B cell (primary cell): ENCODE data around the gene EGFR. TPM values are rescaled to one million over a fixed set of nuclear protein-coding genes. Genes with fewer than 3 reads are reported as not detected.

ENCODE experiments used
- ATAC-seq: fragments of 200-7000 bp; cut with Tn5 transposase; one replicate; pipeline ENCODE4 v1.10.0; 2021; ENCODE audit warnings: low read depth, mild to moderate bottlenecking, moderate number of reproducible peaks, moderate library complexity
- CTCF ChIA-PET: fragments of 350-600 bp; sonication (Branson Sonifier 250); formaldehyde crosslinking; loops from one replicate; lab custom pipeline; 2021; ENCODE audit warnings: antibody characterized with exemption, inconsistent platforms; lab: Charles Lee
- POLR2A ChIA-PET: fragments of 350-600 bp; sonication (Branson Sonifier 250); formaldehyde crosslinking; loops from one replicate; lab custom pipeline; 2021; ENCODE audit warnings: antibody characterized with exemption; lab: Charles Lee
- DNase-seq: peaks from one replicate; pipeline ENCODE4 v3.0.0; 2013
- H2AFZ ChIP-seq: 2 replicates; pipeline ENCODE4 v1.6.1; 2012; ENCODE audit warnings: mild to moderate bottlenecking, low read depth, low read length; ENCODE audit not compliant: insufficient read depth, poor library complexity, severe bottlenecking
- H3K27ac ChIP-seq, 2 donors: 1 replicate in 1 of 2; 2 replicates in 1 of 2; pipeline ENCODE4 v1.5.1; 2012 to 2013; ENCODE audit warnings: low read length in 2 of 2, mild to moderate bottlenecking in 2 of 2, moderate library complexity in 1 of 2
- H3K27me3 ChIP-seq, 4 experiments: fragments of 200-600 bp in 1 of 4; sonication (generic) in 1 of 4; replicated peaks in 1 of 4; 1 replicate in 2 of 4; 2 replicates in 2 of 4; pipeline versions ENCODE4 v1.6.1 to v1.7.0; 2013 to 2016; ENCODE audit warnings: low read length in 3 of 4, mild to moderate bottlenecking in 2 of 4, mixed read lengths in 1 of 4, moderate library complexity in 1 of 4; ENCODE audit not compliant: insufficient read depth in 4 of 4, control insufficient read depth in 3 of 4; ENCODE audit errors: control extremely low read depth in 1 of 4
- H3K36me3 ChIP-seq, 2 experiments: replicated peaks in 1 of 2; 1 replicate in 1 of 2; 2 replicates in 1 of 2; pipeline versions ENCODE4 v1.6.1 to v1.7.1; 2013; ENCODE audit warnings: low read length in 1 of 2; ENCODE audit not compliant: insufficient read depth in 2 of 2, control insufficient read depth in 1 of 2; ENCODE audit errors: control extremely low read depth in 1 of 2, extremely low read depth in 1 of 2
- H3K4me1 ChIP-seq, 2 donors: fragments of 200-600 bp in 1 of 2; sonication (generic) in 1 of 2; 1 replicate in 1 of 2; 2 replicates in 1 of 2; pipeline versions ENCODE4 v1.5.1 to v1.6.1; 2013 to 2017; ENCODE audit warnings: low read length in 2 of 2; ENCODE audit not compliant: control insufficient read depth in 2 of 2, insufficient read depth in 2 of 2
- H3K4me2 ChIP-seq: replicated peaks from 2 replicates; pipeline ENCODE3; 2012; ENCODE audit warnings: mild to moderate bottlenecking, low read depth, low read length; ENCODE audit not compliant: poor library complexity, severe bottlenecking
- H3K4me3 ChIP-seq, 5 experiments: fragments of 200-600 bp in 1 of 5; sonication (generic) in 1 of 5; 1 replicate in 3 of 5; 2 replicates in 2 of 5; pipeline versions ENCODE4 v1.5.1 to v1.7.0; 2011 to 2016; ENCODE audit warnings: low read length in 4 of 5, mild to moderate bottlenecking in 4 of 5, low read depth in 2 of 5, control low read depth in 1 of 5, moderate library complexity in 1 of 5; ENCODE audit not compliant: insufficient read depth in 1 of 5; ENCODE audit errors: control extremely low read depth in 1 of 5, extremely low read depth in 1 of 5
- H3K79me2 ChIP-seq: fragments of 200-600 bp; sonication (generic); one replicate; pipeline ENCODE4 v1.6.0; 2016; ENCODE audit warnings: low read length; ENCODE audit not compliant: control insufficient read depth, insufficient read depth
- H3K9ac ChIP-seq: fragments of 200-600 bp; sonication (generic); 2 replicates; pipeline ENCODE4 v1.6.1; 2017; ENCODE audit warnings: mild to moderate bottlenecking, low read length, moderate library complexity
- H3K9me3 ChIP-seq, 3 donors: one replicate each; pipeline versions ENCODE4 v1.6.1 to v1.7.1; 2013; ENCODE audit warnings: low read length in 2 of 3; ENCODE audit not compliant: control insufficient read depth in 2 of 3, insufficient read depth in 1 of 3; ENCODE audit errors: control extremely low read depth in 1 of 3
- H4K20me1 ChIP-seq: 2 replicates; pipeline ENCODE4 v1.6.0; 2012; ENCODE audit warnings: mild to moderate bottlenecking, low read length; ENCODE audit not compliant: insufficient read depth, control insufficient read depth, poor library complexity, severe bottlenecking
- H3K27ac Mint-ChIP-seq: one replicate; pipeline ENCODE4 v1.8.0; 2021; ENCODE audit warnings: mixed read lengths
- H3K27me3 Mint-ChIP-seq: one replicate; pipeline ENCODE4 v1.8.0; 2021; ENCODE audit warnings: mixed read lengths
- H3K4me1 Mint-ChIP-seq: one replicate; pipeline ENCODE4 v1.8.0; 2021; ENCODE audit warnings: mixed read lengths
- H3K4me3 Mint-ChIP-seq: one replicate; pipeline ENCODE4 v1.8.0; 2021; ENCODE audit warnings: mixed read lengths
- H3K9me3 Mint-ChIP-seq: one replicate; pipeline ENCODE4 v1.8.0; 2022; ENCODE audit warnings: mixed read lengths; ENCODE audit not compliant: insufficient read depth
- CTCF ChIP-seq: fragments of 200-600 bp; IDR thresholded peaks from one replicate; pipeline ENCODE4 v1.8.0; 2022; ENCODE audit warnings: antibody characterized with exemption, mild to moderate bottlenecking
- EZH2 ChIP-seq: IDR thresholded peaks from 2 replicates; pipeline ENCODE4 v1.6.1; 2012; ENCODE audit warnings: borderline replicate concordance, low read depth, mild to moderate bottlenecking, moderate library complexity, low read length; ENCODE audit not compliant: insufficient read depth, poor library complexity, severe bottlenecking
- WGBS: methylation state at CpG from one replicate; pipeline ENCODE4 v1.1.5; 2013; ENCODE audit warnings: missing lambda C conversion rate; ENCODE audit not compliant: insufficient coverage; 5-methylcytosine and 5-hydroxymethylcytosine counted together
- intact Hi-C: fragments of 100-400 bp; cut with micrococcal nuclease; formaldehyde crosslinking; loops from one replicate; pipeline ENCODE4 v1.10.0; 2022
- polyA plus RNA-seq: library from polyadenylated mRNA; depleted of rRNA; stranded (reverse); fragments of >200 nt; gene quantifications from 2 replicates; pipeline ENCODE4 v1.2.3, GENCODE V29; 2012
- total RNA-seq, 2 donors: library from RNA; stranded (reverse); fragments of 120-200 nt in 1 of 2; gene quantifications; 1 replicate in 1 of 2; 2 replicates in 1 of 2; pipeline versions ENCODE4 v1.2.3 to v1.2.4, GENCODE V29; 2013 to 2022

The EGFR gene
- total and polyA plus RNA-seq, 2 donors (not counting 1 experiment from before 2014, with no cell fraction given): not detected

DNA sequence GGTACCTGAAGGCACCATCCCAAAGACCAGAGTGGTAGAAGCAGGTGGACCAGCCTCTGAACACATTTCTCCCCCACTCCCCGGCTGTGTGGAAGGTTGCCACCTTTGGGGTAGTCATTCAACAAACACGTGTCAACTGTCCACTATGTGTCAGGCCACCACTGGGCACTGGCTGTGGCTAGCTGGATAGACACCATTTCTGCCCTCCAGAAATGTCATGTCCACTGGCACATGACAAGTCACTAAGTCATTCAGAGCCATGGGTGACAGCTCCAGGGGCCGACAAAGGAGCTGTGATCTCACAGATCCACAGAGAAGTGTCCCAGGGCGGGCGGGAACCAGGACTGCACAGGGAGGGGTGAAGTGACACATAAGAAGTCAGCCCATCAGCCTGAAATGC is 99.6 kb downstream of the EGFR start:
- no peak overlapping the region for H3K4me2 ChIP-seq
- H3K9me3 Mint-ChIP-seq: no peaks in the 10 kb centered on the region
- CTCF ChIA-PET: no interaction called here
- 90% methylated on average over 5 of the region's 5 CpGs for WGBS
- no peak for ATAC-seq
- no peak overlapping the region for H3K4me3 Mint-ChIP-seq
- intact Hi-C loops: no loop called here
- TF ChIP-seq EZH2: no peak
- no peak for TF ChIP-seq CTCF
- H3K9ac ChIP-seq: no peak overlapping the region
- H3K27ac ChIP-seq: no peak overlapping the region
- no peaks in the 10 kb centered on the region for H3K36me3 ChIP-seq
- no peak overlapping the region for H3K27ac Mint-ChIP-seq
- H3K27me3 Mint-ChIP-seq: peaks cover 11% of the 10 kb centered on the region
- H3K4me3 ChIP-seq: no peak overlapping the region
- DNase-seq: no peak
- H3K4me1 Mint-ChIP-seq: no peaks in the 10 kb centered on the region
- peaks cover 0 to 3% (median 0%) of the 10 kb centered on the region in 3 donors for H3K9me3 ChIP-seq
- H3K4me1 ChIP-seq: no peaks in the 10 kb centered on the region
- POLR2A ChIA-PET: no interaction called here
- H3K27me3 ChIP-seq: no peaks in the 10 kb centered on the region
- H4K20me1 ChIP-seq: no peaks in the 10 kb centered on the region
- H2AFZ ChIP-seq: no peak overlapping the region
- no peaks in the 10 kb centered on the region for H3K79me2 ChIP-seq

- Histone ChIP-seq H3K9ac (no peak overlapping the region), H3K27me3 (no peaks in the 10 kb centered on the region), H3K4me1 (no peaks in the 10 kb centered on the region), H3K4me3 (no peak overlapping the region), H3K79me2 (no peaks in the 10 kb centered on the region), H4K20me1 (no peaks in the 10 kb centered on the region), H3K36me3 (no peaks in the 10 kb centered on the region), H3K9me3 (peaks cover 0 to 3% (median 0%) of the 10 kb centered on the region in 3 donors), H3K27ac (no peak overlapping the region), H3K4me2 (no peak overlapping the region), H2AFZ (no peak overlapping the region)
- CTCF ChIA-PET: no interaction called here
- POLR2A ChIA-PET: no interaction called here
- Mint-ChIP-seq H3K4me1 (no peaks in the 10 kb centered on the region), H3K9me3 (no peaks in the 10 kb centered on the region), H3K27ac (no peak overlapping the region), H3K27me3 (peaks cover 15% of the 10 kb centered on the region), H3K4me3 (no peak overlapping the region)
- DNase-seq (no peak), ATAC-seq (no peak)
- TF ChIP-seq CTCF (no peak), EZH2 (no peak)
- 90% methylated on average over 4 of the region's 4 CpGs for WGBS
- intact Hi-C loops: no loop called here
Measured at GRCh38 chr7:55119571-55119970, 100.8 kb downstream of the EGFR start.
